Thyroid gland (tissue), 4 donors: ENCODE results near the gene BCL2. TPM values are rescaled to one million over a fixed set of nuclear protein-coding genes. Genes with fewer than 3 reads are reported as not detected.

ENCODE experiments used
- DNase-seq, 2 donors: peaks; one replicate each; pipeline ENCODE4 v3.0.0-alpha.2; 2019
- H3K27ac ChIP-seq, 3 donors: fragments of 200-600 bp; sonication (generic); 1 replicate in 2 of 3; 2 replicates in 1 of 3; pipeline ENCODE4 v1.5.1; 2016 to 2019; ENCODE audit warnings: mild to moderate bottlenecking in 1 of 3, moderate library complexity in 1 of 3
- H3K27me3 ChIP-seq: fragments of 200-600 bp; sonication (generic); one replicate; pipeline ENCODE4 v1.5.1; 2019
- H3K36me3 ChIP-seq, 2 donors: fragments of 200-600 bp; sonication (generic); one replicate each; pipeline ENCODE4 v1.5.1; 2016 to 2019
- H3K4me1 ChIP-seq, 2 donors: fragments of 200-600 bp; sonication (generic); one replicate each; pipeline ENCODE4 v1.5.1; 2017 to 2019
- H3K4me3 ChIP-seq, 3 donors: fragments of 200-600 bp; sonication (generic); replicated peaks in 1 of 3; 1 replicate in 2 of 3; 2 replicates in 1 of 3; pipeline ENCODE4 v1.5.1; 2016; ENCODE audit warnings: mild to moderate bottlenecking in 1 of 3
- H3K9me3 ChIP-seq: fragments of 200-600 bp; sonication (generic); one replicate; pipeline ENCODE4 v1.5.1; 2017
- POLR2A ChIP-seq, 2 donors: fragments of 450-650 bp; IDR thresholded peaks; one replicate each; pipeline ENCODE4 v1.6.1; 2017; ENCODE audit warnings: antibody characterized with exemption in 2 of 2, mild to moderate bottlenecking in 2 of 2, moderate library complexity in 1 of 2
- WGBS, 2 donors: methylation state at CpG; one replicate each; pipeline ENCODE4 v1.1.5; 2017; 5-methylcytosine and 5-hydroxymethylcytosine counted together
- intact Hi-C: fragments of 100-400 bp; cut with DNase I; formaldehyde crosslinking; loops from one replicate; pipeline ENCODE4 v1.15.1; 2023
- total RNA-seq, 4 donors: library from RNA; depleted of rRNA; stranded (reverse); fragments of >200 nt; gene quantifications; one replicate each; pipeline ENCODE4 v1.2.3, GENCODE V29; 2016
- TF ChIP-seq, protein P1 (sequence below), 6 experiments: fragments of 200-600 bp in 3 of 6; fragments of 450-650 bp in 3 of 6; sonication (generic) in 3 of 6; IDR thresholded peaks; one replicate each; pipeline ENCODE4 v1.5.1; 2016 to 2019; ENCODE audit warnings: antibody characterized with exemption in 6 of 6, mild to moderate bottlenecking in 2 of 6, inconsistent platforms in 1 of 6, moderate library complexity in 1 of 6

Gene BCL2
- total RNA-seq, 4 donors from 2014 or later = 108 to 163 (median 115) TPM

DNA sequence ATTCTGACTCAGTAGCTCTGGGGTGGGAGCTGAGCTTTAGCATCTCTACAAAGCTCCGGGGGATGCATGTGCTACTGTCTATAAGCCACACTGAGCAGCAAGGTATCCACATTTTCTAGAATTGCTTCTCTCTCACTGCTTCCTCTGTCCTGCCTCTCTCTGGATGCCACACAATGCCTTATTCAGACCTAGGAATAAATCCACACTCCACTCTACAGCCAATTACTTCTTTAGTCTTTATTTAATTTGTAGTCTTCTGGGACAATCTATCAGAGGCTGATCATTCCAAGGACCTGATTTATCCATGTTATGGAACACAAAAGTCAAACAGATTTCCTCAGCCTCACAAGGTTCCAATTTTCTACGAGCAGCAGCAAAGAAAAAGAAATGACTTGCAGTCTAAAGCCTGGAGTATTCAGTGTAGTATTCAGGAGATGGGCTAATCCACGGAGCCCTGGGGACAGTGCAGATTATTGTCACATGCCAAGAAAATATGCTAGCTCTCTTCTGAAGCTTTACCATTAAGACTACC is 4.4 kb downstream of the BCL2 start:
- intact Hi-C loops = loop anchor here (5.0 kb wide), 1 partner anchor 183 kb away; no protein-coding TSS in a partner anchor
- Histone ChIP-seq H3K36me3 (no peaks in the 10 kb centered on the region), H3K4me3 (peak overlapping the region in 1 of 3 donors; percentile 2), H3K27me3 (no peaks in the 10 kb centered on the region), H3K27ac (peak overlapping the region; percentile 7 to 44 (median 38)), H3K4me1 (peaks cover 28 to 29% of the 10 kb centered on the region in 2 donors), H3K9me3 (no peaks in the 10 kb centered on the region)
- TF ChIP-seq, protein P1, sequence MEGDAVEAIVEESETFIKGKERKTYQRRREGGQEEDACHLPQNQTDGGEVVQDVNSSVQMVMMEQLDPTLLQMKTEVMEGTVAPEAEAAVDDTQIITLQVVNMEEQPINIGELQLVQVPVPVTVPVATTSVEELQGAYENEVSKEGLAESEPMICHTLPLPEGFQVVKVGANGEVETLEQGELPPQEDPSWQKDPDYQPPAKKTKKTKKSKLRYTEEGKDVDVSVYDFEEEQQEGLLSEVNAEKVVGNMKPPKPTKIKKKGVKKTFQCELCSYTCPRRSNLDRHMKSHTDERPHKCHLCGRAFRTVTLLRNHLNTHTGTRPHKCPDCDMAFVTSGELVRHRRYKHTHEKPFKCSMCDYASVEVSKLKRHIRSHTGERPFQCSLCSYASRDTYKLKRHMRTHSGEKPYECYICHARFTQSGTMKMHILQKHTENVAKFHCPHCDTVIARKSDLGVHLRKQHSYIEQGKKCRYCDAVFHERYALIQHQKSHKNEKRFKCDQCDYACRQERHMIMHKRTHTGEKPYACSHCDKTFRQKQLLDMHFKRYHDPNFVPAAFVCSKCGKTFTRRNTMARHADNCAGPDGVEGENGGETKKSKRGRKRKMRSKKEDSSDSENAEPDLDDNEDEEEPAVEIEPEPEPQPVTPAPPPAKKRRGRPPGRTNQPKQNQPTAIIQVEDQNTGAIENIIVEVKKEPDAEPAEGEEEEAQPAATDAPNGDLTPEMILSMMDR (IDR thresholded peaks at IDR 0.05) = no peak
- no peak for TF ChIP-seq POLR2A (IDR thresholded peaks at IDR 0.05)
- no peak for DNase-seq
- WGBS, 2 donors = 39 to 56% methylated on average over 3 of the region's 3 CpGs

DNA sequence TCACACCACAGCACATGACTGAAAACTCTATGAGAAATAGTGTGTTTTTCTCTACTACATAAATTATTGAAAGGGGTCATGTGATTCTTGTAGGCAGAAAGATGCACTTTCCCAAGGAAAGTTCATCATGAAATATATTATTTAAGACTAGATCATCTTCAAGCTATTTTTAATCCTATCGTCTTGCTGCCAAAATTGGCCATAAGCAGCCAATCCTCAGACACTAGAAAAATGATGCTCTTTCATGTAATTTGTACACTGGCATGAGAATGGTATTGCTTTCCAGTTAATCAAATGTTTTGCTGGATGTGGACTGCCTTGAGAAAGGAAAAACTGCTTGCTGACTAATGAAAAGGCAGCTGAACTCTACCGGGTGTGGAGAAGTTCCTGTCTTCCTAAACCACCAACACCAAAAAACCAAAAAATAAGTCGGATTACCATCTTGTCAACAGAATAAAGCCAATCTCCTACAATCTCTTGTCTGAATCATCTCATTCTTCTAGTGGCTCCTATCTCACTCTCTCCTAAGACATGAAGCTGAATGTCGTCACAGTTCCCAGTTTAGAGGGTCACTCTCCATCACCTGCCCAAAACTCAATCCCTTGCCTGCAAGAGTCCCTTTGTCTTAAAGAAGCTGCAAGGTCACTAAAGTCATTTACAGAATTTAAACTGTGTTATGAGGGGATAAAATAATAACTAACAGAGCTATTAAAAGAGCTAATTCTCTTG is 5.3 kb downstream of the BCL2 start:
- Histone ChIP-seq H3K4me3 (no peak overlapping the region), H3K27ac (peak overlapping the region in 2 of 3 donors; percentile 26 to 27)

DNA sequence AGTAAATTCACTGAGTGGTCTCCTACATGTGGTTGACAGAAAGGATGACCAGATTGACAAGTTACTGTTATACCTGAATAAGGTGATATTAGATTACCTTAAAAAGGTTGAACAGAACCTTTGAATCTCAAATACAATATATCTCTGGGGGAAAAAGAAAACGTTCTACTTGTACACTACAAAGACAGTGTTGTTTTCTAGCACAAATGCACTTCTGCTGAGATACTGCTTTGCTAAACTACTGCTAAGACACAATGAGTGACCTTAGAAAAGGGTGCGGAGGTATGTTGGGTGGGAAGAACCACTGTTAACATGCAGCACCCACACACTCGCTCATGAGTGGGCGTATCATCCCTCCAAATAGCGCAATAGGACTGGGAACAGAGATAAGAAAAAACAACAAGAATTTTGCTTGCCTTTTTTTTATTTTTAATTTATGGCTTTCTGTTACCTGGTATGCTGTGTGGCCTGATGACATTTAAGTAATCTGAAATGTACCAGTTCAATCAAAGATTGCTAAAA is 6.1 kb downstream of the BCL2 start:
- no peak for DNase-seq
- no peaks in the 10 kb centered on the region for H3K9me3 ChIP-seq
- intact Hi-C loops = no loop called here
- H3K27me3 ChIP-seq = no peaks in the 10 kb centered on the region
- H3K27ac ChIP-seq = peak overlapping the region in 1 of 3 donors; percentile 6
- no peak overlapping the region for H3K4me3 ChIP-seq
- H3K4me1 ChIP-seq = peaks cover 28 to 29% of the 10 kb centered on the region in 2 donors
- no peaks in the 10 kb centered on the region for H3K36me3 ChIP-seq
- WGBS, 2 donors = 68 to 74% methylated on average over 5 of the region's 5 CpGs
- no peak for TF ChIP-seq POLR2A (IDR thresholded peaks at IDR 0.05)

More for the DNA sequence above, 5.3 kb downstream of the BCL2 start:
- WGBS, 2 donors = 65 to 70% methylated on average over 4 of the region's 4 CpGs
- H3K27me3 ChIP-seq = no peaks in the 10 kb centered on the region
- H3K9me3 ChIP-seq = no peaks in the 10 kb centered on the region
- H3K4me1 ChIP-seq = peaks cover 28 to 29% of the 10 kb centered on the region in 2 donors
- H3K36me3 ChIP-seq = no peaks in the 10 kb centered on the region
- DNase-seq = no peak
- TF ChIP-seq, protein P1 (IDR thresholded peaks at IDR 0.05) = no peak
- TF ChIP-seq POLR2A (IDR thresholded peaks at IDR 0.05) = no peak
- intact Hi-C loops = no loop called here

DNA sequence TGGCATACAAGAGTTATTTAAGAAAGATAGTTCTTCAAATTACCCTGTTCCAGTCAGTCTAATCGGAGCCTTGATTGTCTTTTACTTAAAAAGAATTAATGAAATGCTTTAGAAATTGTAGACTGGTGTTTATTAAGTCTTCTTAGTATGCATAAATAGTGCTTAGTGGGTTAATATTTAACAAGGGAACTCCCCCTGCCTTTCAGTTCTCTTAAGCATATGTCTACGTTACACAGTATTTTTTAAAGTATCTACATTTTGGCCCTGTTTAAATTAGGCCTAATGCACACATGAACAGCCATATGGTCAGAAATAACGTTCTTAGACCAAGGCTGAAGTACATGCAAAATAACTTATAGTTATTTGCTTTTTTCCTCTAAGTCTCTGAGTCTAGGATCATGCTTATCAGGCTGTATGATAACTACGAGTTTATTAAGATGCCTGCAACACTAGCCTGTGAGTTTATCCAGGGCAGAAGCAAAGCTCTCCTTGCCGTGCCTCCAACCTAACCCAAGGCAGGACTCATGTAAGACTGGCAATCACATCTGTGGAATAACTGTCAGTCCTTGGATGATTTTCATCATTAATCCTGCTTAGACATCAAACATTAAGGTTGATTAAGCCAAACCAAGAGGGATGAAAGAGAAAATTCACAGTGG is 6.7 kb downstream of the BCL2 start:
- H3K27ac ChIP-seq = peak overlapping the region in 1 of 3 donors; percentile 6
- H3K27me3 ChIP-seq = no peaks in the 10 kb centered on the region
- no peak for TF ChIP-seq POLR2A (IDR thresholded peaks at IDR 0.05)
- TF ChIP-seq, protein P1 (IDR thresholded peaks at IDR 0.05) = no peak
- H3K4me3 ChIP-seq = no peak overlapping the region
- intact Hi-C loops = no loop called here
- no peaks in the 10 kb centered on the region for H3K36me3 ChIP-seq
- peaks cover 32 to 33% of the 10 kb centered on the region in 2 donors for H3K4me1 ChIP-seq
- no peak for DNase-seq
- no peaks in the 10 kb centered on the region for H3K9me3 ChIP-seq
- WGBS, 2 donors = 63 to 69% methylated on average over 5 of the region's 5 CpGs

DNA sequence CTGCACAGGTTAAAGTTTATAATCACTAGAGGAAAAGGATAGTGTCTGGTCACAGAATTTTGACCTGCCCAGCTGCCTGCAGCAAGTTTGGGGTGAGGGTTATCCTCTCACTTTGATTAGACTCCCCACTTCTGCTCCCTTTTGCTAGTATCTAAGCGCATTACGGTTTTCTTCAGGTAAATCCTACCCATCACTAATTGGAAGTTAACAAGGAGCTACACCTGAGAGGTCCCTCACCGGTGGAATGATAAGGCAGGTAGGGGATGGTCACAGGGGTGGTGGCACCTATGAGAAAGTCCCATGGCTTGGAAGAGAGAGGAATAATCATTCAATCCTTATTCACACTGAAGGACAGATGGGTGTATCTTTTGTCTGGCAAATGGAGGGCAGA is 7.6 kb downstream of the BCL2 start:
- Histone ChIP-seq H3K36me3 (no peaks in the 10 kb centered on the region), H3K27ac (no peak overlapping the region), H3K4me1 (peaks cover 39 to 42% of the 10 kb centered on the region in 2 donors), H3K4me3 (no peak overlapping the region), H3K27me3 (no peaks in the 10 kb centered on the region), H3K9me3 (no peaks in the 10 kb centered on the region)
- intact Hi-C loops = no loop called here
- TF ChIP-seq, protein P1 (IDR thresholded peaks at IDR 0.05) = no peak
- no peak for TF ChIP-seq POLR2A (IDR thresholded peaks at IDR 0.05)
- DNase-seq = no peak
- 93 to 97% methylated on average over 3 of the region's 3 CpGs for WGBS, 2 donors
